ENCODE data around the gene GPR146. TPM values are rescaled to one million over a fixed set of nuclear protein-coding genes. Genes with fewer than 3 reads are reported as not detected.

GPR146 gene
- total RNA-seq, 1 donor from 2014 or later = 54.1 TPM

- DNase-seq (ENCODE audit: low spot score) = no peak
Observed at GRCh38 chr7:1056785-1057410, 12.6 kb downstream of the GPR146 start.

DNA sequence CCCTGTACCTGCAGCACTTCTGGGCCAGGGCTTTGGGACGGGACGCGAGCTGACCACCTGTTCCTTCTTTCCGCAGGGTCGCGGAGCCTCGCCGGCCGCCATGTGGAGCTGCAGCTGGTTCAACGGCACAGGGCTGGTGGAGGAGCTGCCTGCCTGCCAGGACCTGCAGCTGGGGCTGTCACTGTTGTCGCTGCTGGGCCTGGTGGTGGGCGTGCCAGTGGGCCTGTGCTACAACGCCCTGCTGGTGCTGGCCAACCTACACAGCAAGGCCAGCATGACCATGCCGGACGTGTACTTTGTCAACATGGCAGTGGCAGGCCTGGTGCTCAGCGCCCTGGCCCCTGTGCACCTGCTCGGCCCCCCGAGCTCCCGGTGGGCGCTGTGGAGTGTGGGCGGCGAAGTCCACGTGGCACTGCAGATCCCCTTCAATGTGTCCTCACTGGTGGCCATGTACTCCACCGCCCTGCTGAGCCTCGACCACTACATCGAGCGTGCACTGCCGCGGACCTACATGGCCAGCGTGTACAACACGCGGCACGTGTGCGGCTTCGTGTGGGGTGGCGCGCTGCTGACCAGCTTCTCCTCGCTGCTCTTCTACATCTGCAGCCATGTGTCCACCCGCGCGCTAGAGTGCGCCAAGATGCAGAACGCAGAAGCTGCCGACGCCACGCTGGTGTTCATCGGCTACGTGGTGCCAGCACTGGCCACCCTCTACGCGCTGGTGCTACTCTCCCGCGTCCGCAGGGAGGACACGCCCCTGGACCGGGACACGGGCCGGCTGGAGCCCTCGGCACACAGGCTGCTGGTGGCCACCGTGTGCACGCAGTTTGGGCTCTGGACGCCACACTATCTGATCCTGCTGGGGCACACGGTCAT lies 13.3 kb downstream of the GPR146 start:
- DNase-seq (ENCODE audit: low spot score) = no peak

DNA sequence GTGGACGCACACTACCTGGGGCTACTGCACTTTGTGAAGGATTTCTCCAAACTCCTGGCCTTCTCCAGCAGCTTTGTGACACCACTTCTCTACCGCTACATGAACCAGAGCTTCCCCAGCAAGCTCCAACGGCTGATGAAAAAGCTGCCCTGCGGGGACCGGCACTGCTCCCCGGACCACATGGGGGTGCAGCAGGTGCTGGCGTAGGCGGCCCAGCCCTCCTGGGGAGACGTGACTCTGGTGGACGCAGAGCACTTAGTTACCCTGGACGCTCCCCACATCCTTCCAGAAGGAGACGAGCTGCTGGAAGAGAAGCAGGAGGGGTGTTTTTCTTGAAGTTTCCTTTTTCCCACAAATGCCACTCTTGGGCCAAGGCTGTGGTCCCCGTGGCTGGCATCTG lies 14.0 kb downstream of the GPR146 start:
- DNase-seq (ENCODE audit: low spot score) = no peak

- no peak for DNase-seq (ENCODE audit: low spot score)
Observed at GRCh38 chr7:1058821-1059199, 14.5 kb downstream of the GPR146 start.

DNA sequence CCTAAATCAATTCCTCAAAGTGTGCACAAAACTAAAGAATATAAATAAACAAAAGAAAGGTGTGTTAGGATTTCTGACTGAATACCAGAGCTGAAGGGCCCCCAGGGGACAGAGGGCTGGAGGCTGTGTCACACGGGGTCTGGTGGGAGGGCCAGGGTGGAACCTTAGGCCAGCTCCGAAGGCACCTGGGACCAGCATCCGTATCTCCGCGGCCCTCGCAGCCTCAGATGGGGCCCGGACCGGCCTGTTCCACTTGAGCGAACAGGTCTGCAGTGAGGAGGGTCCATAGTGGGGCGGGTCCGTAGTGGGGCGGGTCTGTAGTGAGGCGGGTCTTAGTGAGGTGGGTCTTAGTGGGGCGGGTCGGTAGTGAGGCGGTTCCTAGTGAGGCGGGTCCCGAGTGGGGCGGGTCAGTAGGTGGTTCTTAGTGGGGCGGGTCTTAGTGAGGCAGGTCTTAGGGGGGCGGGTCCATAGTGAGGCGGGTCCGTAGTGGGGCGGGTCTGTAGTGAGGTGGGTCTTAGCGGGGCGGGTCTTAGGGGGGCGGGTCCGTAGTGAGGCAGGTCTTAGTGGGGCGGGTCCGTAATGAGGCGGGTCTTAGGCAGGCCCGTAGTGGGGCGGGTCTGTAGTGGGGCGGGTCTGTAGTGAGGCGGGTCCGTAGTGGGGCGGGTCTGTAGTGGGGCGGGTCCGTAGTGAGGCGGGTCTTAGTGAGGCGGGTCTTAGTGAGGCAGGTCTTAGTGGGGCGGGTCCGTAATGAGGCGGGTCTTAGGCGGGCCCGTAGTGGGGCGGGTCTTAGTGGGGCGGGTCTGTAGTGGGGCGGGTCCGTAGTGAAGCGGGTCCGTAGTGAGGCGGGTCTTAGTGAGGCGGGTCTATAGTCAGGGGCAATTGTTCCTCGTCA lies 15.1 kb downstream of the GPR146 start:
- no peak for DNase-seq (ENCODE audit: low spot score)

DNA sequence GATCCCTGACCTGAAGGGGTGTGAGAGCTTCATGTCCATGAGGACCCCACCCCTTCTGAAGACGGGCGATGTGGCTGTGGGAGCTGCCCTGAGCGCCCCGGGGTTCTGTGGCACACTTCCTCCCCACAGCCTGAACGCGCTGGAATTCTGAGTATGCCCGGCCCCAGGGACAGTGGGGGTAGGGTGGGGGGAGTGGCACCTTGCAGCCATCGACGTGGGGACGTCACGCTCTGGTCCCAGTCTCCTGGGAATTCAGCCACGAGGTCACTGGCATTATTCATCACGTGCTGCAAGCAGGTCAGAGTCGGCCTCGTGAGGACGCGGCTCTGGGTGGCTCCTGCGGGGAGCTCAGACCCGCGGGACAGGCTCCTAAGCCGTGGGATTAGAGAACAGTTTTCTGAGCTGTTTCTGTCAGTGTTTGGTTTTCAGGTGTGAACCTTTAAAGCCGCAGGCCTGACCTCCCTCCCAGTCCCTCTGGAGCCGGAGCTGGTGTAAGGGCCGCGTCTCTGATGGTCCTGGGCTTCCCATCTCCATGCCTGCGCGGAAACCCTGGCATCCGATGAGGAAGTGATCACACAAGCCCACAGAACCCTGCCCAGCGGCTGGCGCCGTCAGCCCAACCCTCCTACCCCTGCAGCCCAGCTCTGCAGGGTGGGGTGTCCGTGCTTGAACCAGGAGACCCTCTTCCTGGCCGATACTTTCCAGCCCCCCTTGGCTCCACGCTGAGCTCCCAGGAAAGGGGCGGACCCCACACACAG lies 16.1 kb downstream of the GPR146 start:
- DNase-seq (ENCODE audit: low spot score) = peak; percentile 89

- no peak for DNase-seq (ENCODE audit: low spot score)
Observed at GRCh38 chr7:1061180-1061579, 16.8 kb downstream of the GPR146 start.

GRCh38 chr7:1062296-1063294 lies 18.2 kb downstream of the GPR146 start:
- DNase-seq (ENCODE audit: low spot score) = no peak

DNA sequence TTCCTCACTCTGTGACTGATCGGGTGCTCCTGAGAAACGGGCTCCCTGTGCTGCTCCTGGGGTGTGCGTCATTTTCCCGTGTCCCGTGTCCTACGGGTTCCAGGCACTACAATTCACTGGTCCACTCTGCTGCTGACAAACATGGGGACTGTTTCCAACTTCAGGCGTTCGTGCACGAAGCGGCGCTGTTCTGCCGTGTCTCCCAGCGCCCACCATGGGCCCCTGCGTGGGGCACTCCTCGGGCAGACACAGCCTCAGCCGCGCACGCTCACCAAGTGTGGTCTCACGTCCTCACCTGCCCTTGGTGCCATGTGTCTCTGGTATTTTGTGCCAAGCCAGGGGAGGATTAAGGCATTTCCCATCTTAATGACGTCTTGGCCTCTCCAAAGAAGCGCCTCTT lies 19.0 kb downstream of the GPR146 start:
- no peak for DNase-seq (ENCODE audit: low spot score)

- DNase-seq (ENCODE audit: low spot score) = no peak
Observed at GRCh38 chr7:1064581-1064980, 20.2 kb downstream of the GPR146 start.

- DNase-seq (ENCODE audit: low spot score) = no peak
Observed at GRCh38 chr7:1065263-1065584, 20.9 kb downstream of the GPR146 start.

GRCh38 chr7:1065585-1066241 lies 21.4 kb downstream of the GPR146 start:
- peak; percentile 96 for DNase-seq (ENCODE audit: low spot score)

- no peak for DNase-seq (ENCODE audit: low spot score)
Observed at GRCh38 chr7:1066242-1066588, 21.9 kb downstream of the GPR146 start.

- DNase-seq (ENCODE audit: low spot score) = no peak
Observed at GRCh38 chr7:1068013-1068412, 23.7 kb downstream of the GPR146 start.

DNA sequence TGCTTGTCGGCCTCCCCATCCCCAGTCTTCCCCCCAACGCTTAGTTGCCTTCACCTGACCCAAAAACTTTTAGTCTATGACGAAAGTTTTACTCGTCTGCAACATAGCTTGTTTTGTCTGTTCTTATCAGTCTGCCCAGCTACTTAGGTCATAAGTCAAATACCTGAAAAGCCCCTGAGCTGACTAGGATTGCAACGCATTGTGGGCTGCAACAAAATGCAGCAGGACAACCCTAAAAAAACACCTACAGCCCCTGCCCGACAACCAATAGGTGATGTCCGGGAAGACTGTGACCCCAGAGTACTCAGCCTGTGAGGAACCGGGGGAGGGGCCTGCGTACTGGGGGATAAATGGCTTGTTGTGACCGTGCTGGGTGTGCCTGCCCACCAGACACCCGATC lies 24.3 kb downstream of the GPR146 start:
- DNase-seq (ENCODE audit: low spot score) = no peak

DNA sequence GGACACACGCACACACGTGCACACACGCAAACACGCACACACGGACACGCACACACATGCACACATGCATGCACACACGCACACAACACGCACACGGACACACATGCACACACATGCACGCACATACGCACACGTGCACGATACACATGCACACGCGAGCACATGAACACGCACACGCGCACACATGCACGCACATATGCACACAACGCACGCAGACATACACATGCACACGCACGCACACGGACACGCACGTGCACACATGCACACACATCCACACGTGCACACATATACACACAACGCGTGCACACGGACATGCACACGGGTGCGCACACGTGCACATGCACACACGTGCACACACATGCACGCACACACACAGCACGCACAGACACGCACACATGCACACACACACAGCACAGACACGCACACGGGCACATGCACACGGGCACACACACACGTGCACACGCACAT lies 26.2 kb downstream of the GPR146 start:
- DNase-seq (ENCODE audit: low spot score) = no peak

DNA sequence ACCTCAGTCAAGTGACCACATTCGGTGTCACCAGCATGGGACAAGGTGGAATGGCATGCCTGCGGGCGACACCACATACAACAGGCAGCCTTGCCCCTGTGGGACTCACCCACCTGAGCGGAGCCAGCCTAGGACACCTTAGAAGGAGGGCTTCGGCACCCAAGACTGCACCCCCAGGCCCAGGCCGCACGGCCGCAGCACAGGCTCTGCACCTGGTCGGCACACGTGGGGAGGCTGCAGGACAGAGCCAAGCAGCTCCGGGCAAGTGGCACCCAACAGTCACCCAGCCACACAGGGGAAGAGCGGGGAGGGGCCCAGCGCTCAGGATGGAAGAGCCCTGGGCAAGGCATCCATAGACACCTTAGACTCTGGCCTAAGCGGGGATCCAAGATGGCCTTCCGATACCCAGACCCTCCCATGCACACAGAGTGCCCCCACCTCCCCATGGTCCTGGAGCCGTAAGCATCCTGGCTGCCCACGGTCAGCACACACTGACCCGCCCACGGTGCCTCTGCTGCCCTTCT lies 27.4 kb downstream of the GPR146 start:
- DNase-seq (ENCODE audit: low spot score) = no peak

DNA sequence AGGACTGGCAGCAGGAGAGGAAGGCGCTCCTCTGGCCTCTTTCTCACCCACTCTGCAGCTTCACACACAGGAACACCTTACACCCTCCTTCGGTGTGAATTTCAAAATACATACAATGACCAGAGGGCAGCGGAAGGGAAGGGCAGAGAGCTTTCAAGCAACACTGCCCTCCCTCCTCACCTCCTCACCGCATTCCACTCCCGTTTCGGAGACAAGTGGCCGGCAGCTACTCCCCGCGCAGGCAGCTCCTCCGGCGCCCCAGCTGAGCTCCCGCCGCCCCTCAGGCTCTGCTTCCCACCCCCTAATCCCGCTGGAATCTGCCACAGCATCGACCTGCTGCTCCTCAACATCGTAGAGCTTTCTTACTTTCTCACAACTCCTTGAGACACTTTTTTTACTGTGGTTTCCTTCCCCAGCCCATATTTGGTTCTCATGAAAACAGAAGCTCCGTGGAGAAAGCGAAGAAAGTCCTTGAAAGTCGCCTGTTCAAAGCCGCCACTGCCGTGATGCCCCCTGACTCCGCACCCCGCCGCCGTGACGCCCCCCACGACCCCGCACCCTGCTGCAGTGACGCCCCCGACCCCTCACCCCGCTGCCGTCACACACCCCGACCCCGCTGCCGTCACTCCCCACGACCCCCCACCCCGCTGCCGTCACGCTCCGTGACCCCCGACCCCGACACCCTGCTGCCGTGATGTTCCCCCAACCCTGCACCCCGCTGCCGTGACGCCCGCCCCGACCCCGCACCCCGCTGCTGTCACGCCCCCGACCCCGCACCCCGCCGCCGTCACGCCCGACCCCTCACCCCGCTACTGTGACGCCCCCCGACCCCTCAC lies 29.0 kb downstream of the GPR146 start:
- DNase-seq (ENCODE audit: low spot score) = no peak
